Cerebellar nuclear complex (tissue), 1 donor: ENCODE data around the gene IAH1.

Source experiments
- DNase-seq, 2 experiments: peaks; one replicate each; lab custom pipeline; 2025; lab: John Stamatoyannopoulos, UW

IAH1 gene, protein sequence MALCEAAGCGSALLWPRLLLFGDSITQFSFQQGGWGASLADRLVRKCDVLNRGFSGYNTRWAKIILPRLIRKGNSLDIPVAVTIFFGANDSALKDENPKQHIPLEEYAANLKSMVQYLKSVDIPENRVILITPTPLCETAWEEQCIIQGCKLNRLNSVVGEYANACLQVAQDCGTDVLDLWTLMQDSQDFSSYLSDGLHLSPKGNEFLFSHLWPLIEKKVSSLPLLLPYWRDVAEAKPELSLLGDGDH

DNA sequence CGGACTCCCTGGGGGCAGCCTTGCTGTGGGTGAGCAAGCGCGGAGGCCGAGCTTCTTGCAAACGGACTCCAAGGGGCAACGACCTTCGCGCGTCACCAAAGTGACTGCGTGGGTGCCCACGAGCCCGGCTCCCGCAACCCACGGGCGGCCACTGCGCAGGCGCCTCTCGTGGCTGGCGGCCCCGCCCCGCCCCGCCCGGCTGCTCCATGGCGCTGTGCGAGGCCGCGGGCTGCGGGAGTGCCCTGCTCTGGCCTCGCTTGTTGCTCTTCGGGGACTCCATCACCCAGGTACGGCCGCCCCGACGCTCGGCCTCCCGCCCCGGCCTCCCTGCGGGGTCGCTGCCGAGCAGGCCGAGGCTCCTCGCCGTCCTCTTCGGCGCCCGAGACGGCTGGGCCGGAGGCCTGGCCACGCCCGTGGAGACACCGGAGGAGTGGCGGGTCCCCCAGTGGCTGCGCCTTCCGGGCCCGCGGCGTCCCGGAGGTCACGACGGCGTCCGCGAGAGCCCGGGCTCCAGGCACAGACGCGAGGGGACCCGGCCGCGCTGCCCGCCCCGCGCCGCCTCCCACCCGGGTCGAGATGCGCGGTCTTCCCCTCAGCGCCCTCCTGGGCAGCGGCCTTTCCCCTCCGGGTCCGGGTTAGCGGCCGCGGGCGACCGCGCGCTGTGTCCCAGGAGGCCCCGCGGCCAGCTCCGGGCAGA lies at the start of gene IAH1:
Gene IAH1 (plus strand): TSS at position 191 of the 697 bp plus-strand sequence. CDS start 16 bp downstream, at position 207.
- peak in 1 of 2 experiments; percentile 4 for DNase-seq

DNA sequence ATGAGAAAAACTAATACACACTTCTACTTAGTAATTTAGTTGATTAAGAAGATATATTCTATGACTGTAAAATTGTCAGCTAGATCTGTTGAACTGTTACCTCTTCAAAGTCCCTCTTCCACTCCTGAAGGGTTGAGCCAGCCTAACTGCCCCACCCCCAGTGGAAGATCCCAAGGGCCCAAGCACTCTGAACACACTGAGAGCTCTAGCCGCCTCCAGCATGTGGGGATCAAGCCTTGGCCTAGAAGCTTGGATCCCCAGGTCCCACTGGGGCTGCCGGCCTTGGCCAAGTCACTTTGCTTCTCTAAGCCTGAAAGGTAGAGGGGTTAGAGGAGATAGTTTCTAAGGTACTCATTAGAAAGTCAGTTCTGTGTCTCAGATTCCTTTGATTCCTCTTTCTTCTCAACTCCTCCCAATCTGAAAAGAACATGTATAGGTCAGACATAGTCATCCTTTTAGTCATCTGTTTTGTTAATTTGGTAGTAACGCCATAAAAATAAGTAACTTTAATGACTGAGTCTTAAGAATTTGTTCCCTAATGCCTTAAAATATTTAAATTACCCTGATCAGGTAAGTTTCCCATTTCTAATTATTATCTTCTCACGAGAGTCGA lies 45.3 kb upstream of the IAH1 start:
- no peak for DNase-seq

DNA sequence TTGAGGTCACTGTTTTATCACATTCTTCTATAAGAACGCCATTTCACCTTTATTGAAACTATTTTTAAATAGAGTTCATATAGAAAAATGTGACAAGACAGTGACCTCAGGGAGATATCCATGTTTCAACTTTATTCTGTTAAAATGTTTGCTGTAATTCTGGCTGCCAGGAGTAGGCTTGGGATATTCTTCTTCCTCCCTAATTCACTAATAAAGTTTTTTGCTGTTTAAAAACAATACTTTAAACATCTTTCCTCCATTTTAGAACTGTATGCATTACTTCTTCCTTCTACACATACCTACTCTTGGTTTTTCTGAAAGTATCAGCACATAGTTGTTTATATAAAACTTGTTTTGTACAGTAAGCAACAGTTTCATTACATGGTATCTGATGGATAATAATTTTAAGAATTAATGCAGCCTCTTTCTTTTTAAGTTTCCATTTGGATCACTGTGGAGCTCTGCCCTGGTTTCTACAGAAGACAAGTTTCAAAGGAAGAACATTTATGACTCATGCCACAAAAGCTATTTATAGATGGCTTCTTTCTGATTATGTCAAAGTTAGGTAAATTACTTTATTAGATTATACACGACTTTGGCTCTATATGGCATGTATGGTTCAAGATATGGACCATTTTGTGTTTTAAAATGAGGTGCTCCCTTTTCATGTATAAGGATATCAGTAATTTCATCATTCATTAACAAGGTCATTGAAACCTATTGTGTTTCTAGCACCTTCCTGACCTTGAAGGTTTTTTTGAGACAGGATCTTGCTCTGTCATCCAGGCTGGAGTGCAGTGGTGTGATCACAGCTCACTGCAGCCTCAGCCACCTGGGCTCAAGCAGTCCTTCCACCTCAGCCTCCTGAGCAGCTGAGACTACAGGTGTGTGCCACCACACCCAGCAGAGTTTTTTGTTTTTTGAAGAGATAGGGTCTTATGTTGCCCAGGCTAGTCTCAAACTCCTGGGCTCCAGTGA lies 43.7 kb upstream of the IAH1 start:
- no peak for DNase-seq

DNA sequence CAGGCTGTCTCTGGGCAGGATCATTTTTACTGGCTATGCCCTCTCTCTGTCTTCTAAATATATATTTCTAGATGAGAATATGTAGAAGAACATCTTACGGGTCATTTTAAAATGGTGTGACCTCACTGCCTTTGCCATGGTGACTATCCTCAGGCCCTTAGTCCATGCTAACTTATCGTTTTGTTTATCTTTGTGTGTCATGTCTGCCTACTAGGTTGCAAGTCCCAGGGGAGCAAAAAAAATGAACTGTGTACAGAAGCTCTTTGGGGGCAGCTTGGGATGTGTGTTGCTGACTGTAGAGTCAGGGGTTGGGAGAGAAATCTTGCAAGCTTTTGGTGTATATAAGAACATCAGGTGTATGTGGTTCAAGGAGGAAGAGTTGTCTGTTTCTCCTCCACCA lies 39.9 kb upstream of the IAH1 start:
- DNase-seq = no peak

DNA sequence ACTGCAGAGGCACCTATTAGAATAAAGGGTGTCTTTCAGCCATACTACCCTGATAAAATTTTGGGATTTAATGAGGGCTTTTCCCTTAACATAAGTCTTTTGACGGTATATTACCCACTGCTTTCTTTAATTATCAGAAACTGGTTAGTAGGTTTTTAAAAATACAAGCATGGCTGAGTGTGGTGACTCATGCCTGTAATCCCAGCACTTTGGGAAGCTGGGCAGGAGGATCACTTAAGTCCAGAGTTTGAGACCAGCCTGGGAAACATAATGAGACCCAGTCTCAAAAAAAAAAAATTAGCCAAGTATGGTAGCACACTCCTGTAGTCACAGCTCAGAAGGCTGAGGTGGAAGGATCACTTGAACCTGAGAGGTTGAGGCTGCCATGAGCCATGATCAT lies 34.8 kb upstream of the IAH1 start:
- no peak for DNase-seq

DNA sequence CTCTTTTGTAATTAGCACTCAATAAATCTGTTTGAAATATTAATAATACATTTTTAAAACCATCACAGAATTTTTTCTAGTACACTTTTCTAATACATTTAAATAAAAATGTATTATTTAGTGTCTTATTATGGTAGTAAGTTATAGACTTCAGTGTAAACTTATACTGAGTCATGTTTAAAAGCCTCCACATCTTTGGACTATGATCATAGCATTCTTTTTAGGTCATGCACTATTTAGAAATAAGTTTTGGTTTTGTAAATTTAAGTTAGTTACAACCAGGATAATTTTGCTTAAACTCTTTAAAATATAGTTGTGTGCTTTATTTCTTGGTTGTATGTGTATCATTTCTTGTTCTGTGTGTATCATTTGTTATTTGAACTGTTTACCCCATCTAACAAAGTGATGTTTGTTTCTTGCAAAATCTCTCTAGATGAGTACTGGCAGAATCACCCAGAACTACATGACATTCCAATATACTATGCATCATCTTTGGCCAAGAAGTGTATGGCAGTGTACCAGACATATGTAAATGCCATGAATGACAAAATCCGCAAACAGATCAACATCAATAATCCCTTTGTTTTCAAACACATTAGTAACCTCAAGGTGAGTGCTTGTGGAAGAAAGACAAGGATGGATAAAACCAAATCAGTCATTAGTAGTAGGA lies 34.2 kb upstream of the IAH1 start:
- no peak for DNase-seq

DNA sequence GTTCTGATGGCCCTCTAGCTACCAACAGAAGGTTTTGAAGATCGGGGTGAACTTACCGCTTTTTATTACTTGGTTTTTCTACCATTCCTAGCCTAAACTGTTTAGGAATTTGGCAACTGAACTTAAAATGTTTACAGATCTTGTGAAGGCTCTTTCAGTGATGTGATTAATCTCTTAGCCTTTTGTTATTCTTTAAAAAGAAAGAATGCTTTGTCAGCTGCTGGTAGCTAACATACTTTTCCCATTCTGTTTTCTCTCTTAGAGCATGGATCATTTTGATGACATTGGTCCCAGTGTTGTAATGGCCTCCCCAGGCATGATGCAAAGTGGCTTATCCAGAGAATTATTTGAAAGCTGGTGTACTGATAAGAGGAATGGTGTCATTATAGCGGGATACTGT lies 32.8 kb upstream of the IAH1 start:
- no peak for DNase-seq

DNA sequence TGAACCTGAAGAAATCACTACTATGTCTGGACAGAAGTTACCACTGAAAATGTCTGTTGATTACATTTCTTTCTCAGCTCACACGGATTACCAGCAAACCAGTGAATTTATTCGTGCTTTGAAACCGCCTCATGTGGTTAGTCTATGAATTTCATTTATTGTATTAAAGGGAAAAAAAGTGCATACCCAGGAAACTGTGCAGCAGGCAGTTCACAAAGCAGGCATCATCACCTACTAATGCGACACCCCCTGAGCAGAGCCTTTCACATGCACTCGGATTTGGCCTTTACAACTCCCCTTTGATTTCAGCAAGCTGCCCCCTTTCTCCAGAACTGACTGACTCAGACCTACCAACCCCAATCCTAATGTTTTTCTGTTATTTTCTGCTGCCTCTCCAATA lies 30.8 kb upstream of the IAH1 start:
- DNase-seq = no peak

DNA sequence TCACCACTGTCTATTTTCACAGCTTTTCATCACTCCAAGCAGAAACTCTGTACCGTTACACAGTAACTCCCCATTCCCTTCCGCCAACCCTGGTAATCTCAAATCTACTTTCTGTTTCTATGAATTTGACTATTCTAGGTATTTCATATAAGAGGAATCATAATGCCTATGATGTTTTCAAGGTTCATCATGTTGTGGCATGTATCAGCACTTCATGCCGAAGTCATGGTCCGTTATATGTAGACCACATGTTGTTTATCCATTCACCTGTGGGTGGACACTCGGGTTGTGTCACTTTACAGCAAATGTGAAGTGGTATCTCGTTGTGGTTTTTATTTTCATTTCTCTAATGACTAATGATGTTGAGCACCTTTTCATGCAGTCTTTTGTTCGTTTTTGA lies 29.3 kb upstream of the IAH1 start:
- DNase-seq = no peak

DNA sequence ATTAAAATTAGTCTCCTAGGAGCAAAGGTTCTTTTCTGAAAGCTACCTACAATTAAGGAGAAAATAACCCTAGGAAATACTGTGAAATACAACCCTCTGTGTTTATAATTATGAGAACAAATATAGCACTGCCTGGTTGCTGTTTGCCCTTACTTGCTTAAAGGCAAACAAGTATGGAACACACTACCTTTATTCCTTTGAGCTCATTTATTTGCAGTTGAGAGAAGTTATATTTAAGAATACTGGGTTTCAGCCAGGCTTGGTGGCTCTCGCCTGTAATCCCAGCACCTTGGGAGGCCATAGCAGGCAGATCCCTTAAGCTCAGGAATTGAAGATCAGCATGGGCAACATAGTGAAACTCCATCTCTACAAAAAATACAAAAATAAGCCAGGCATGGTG lies 23.1 kb upstream of the IAH1 start:
- no peak for DNase-seq

DNA sequence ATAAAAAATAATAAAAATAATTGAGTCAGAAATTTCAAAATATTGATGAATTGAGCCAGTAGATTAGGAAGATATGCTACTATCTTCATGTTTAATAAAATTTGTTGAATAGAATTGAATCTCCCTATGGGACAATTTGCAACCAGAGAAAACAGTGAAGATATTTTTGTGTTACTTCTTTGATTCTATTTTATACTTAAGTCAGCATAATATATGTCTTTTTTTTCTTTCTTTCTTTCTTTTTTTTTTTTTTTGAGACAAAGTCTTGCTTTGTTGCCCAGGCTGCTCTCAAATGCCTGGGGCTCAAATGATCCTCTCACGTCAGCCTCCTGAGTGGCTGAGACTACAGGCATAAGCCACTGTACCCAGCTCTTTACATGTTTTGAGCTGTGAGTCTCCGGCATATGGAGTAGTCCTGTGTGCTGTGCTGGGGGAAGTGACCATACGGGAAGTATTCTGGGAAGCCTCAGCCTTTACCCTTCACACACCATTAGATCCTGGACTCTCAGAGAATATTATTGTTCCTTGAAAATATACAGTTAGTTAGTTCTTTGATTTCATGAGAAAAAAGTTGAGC lies 13.8 kb upstream of the IAH1 start:
- no peak for DNase-seq

DNA sequence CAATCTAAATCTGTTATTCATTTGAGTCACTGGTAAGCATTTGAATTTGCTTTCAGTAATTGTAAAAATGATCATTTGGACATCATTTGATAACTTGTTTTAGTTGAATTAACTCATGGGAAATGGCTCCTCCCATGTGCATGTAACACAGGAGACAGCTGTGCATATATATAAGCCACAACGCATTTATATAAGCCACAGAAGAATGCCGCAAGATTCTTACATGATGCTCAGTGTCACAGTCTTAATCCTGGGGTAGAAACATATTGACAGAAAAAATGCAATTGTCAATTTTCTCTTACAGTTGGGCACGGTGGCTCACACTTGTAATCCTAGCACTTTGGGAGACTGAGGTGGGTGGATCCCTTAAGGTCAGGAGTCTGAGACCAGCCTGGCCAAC lies 13.3 kb upstream of the IAH1 start:
- DNase-seq = no peak

DNA sequence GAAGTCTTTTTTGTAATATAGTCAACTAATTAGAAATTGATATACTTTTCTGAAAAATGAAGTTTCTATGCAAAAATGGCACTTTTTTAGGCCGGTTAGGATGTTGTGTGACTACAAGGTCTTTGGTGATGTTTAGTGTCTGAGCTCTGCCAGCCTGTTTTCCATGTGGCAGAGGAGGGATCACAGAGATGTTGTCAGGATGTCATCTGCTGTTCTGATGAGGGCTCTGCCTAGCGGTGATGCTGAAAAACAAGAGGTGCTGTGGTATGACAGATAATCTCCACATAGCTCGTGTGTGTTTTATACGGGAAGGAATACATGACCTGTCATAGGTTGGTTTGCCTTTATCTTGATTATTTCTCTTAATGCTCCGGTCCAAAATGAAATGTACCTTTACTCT lies 12.0 kb upstream of the IAH1 start:
- no peak for DNase-seq

DNA sequence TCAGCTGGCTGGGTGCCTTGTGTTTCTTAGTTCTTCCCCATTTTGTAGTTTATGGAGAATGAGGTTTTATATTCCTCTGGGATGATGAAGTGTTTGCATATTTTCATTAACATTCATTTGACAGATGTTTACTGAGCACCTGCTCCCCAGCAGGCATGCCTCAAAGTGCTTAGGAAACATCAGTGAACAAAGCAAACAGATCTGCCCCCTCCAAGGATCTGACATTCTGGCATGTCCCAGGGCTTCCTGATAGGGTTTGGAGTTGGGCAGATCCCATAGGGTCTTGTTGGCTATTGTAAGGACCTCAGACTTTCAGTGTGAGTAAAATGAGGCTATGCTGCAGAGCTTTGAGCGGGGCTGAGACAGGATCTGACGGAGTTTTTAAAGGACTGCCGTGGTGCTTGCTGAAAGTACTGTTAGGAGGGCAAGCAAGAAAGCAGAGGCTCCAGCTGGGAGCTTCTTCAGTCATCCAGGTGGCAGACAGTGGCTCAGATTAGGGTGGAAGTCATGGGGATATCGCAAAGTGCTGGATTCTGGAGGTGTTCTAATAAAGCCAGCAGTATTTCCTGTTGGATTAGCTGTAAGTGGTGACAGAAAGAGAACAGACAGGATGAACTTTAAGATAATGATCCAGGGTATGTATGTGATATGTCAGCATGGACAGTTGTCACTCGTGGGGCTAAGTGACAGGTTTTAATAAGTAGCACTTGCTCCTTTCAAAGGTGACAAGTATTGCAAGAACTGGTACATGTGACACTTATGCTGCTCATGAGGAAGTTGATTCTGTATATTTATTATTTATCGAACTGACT lies 11.3 kb upstream of the IAH1 start:
- DNase-seq = no peak

DNA sequence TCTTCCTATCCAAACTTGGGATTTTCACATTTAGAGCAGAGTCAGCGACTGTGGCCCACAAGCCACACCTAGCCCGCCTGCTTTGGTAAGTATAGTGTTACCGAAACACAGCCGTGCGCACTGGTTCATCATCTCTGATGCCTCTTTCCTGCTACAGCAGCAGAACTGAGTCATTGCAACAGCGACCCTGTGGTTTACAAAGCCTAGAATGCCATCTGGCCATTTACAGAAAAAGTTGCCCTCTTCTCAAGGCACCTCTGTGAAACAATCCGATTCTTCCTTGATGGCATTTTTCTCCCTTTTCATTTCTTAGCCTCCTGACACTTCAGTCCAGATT lies 10.7 kb upstream of the IAH1 start:
- no peak for DNase-seq

DNA sequence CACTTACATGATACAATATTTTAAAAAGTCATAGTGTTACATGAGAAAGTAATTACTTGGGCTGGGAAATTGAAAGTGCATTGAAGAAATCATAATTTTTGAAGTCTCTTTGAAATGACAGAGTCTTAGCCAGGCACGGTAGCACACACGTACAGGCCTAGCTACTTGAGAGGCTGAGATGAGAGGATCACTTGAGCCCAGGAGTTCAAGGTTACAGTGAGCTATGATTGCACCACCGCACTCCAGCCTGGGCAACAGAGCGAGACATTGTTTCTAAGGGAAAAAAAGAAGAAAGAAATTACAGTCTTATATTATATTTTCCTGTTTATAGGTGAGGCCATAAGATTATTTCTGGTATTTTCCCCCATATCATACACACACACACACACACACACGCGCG lies 9.2 kb upstream of the IAH1 start:
- DNase-seq = no peak

DNA sequence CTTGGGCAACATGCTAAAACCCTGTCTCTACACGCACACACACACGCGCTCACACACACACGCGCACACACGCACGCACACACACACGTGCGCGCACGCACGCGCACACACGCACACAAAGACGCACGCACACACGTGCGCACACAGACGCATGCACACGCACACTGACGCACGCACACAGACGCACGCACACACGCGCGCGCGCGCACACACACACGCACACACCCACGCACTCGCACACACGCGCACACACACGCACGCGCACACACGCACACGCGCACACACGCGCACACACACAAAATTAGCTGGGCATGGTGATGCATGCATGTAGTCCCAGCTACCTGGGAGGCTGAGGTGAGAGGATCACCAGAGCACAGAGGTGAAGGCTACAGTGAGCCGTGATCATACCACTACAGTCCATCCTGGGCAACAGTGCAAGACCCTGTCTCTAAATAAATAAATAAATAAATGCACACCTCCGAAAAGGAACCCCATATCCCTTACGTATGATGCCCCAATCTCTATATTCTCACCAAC lies 8.1 kb upstream of the IAH1 start:
- DNase-seq = no peak

DNA sequence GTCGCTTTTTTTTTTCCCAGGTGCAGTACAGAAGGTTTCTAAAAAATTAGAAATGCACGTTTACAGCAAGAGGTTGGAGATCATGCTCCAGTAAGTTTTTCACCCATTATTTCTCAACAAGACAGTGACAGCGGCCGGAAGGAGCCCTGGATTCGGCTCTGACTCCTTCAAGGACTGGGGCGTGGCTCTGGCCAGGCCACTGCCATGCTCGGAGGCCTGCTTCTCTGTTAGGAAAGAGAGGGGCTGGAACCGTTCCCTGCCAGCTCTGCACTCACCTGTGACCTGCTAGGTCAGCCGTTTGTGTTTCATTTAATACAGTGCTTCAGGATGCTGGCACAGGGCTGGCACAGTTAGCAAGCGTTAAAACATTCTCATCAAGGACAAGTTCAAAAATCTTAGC lies 6.7 kb upstream of the IAH1 start:
- DNase-seq = no peak

DNA sequence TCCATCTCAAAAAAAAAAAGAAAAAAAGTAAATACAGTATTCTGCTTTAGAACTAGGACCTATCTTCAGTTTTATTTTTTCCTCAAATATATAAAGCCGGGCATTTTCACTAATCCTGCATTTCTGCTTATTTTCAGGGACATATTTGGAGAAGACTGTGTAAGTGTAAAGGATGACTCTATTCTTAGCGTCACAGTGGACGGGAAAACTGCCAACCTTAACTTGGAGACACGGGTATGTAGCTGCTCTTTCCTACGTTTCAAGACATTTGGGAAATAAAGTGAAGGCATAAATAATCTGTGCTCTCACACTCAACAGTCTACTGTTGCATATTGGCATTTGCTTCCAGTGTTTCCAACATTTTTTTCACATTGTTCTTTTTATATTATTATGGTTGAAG lies 3.1 kb upstream of the IAH1 start:
- no peak for DNase-seq

DNA sequence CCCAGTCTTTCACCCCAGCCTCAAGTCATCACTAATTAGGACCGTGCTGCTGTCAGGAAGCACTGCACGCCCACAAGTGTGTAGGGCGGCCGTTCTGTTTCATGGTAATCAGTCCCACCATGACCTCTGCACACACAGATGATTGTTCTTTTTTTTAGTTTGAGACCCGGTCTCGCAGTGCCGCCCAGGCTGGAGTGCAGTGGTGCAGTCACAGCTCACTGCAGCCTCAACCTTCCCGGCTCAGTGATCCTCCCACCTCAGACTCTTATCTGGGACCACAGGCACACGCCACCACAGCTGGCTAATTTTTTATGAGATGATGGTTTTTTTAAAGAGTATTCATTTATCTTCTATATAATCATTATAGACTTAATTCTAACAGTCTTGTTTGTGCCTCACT lies 1.8 kb upstream of the IAH1 start:
- DNase-seq = no peak
